K562 (cell line): ENCODE results near the gene ATCAY. TPM values are rescaled to one million over a fixed set of nuclear protein-coding genes. Genes with fewer than 3 reads are reported as not detected.

ENCODE experiments used
- CREB1 ChIP-seq, 2 experiments: sonication (generic) in 1 of 2; formaldehyde crosslinking in 1 of 2; IDR thresholded peaks; 2 replicates each; pipeline versions ENCODE4 v1.6.1 to v1.8.0; 2012 to 2022; ENCODE audit warnings: inconsistent platforms in 1 of 2, mild to moderate bottlenecking in 1 of 2, missing genetic modification reagents in 1 of 2, moderate library complexity in 1 of 2
- E2F5 ChIP-seq: sonication (generic); formaldehyde crosslinking; IDR thresholded peaks from 2 replicates; pipeline ENCODE4 v1.8.0; 2022; ENCODE audit warnings: mild to moderate bottlenecking, missing genetic modification reagents
- HMGXB4 ChIP-seq: sonication (generic); formaldehyde crosslinking; IDR thresholded peaks from 2 replicates; pipeline ENCODE4 v1.8.1; 2023; ENCODE audit warnings: mild to moderate bottlenecking, missing genetic modification reagents
- ILF3 ChIP-seq: fragments of 450-650 bp; IDR thresholded peaks from 2 replicates; pipeline ENCODE4 v1.6.1; 2018; ENCODE audit warnings: antibody characterized with exemption, mild to moderate bottlenecking, moderate library complexity, borderline replicate concordance
- RBM22 ChIP-seq: fragments of 200-400 bp; formaldehyde crosslinking; IDR thresholded peaks from 2 replicates; pipeline ENCODE4 v1.6.1; 2018; ENCODE audit warnings: low read length, low read depth; ENCODE audit not compliant: poor library complexity, severe bottlenecking
- SMAD1 ChIP-seq: fragments of 150-350 bp; IDR thresholded peaks from 2 replicates; pipeline ENCODE4 v1.6.1; 2014; ENCODE audit warnings: low read length, low read depth; ENCODE audit not compliant: partially characterized antibody
- SOX6 ChIP-seq: fragments of 450-650 bp; IDR thresholded peaks from 2 replicates; pipeline ENCODE4 v1.6.1; 2014; ENCODE audit warnings: mild to moderate bottlenecking
- SUPT5H ChIP-seq: fragments of 450-650 bp; IDR thresholded peaks from 2 replicates; pipeline ENCODE4 v1.6.1; 2016
- TGIF2 ChIP-seq: sonication (generic); formaldehyde crosslinking; IDR thresholded peaks from 2 replicates; pipeline ENCODE4 v1.8.1; 2022; ENCODE audit warnings: mild to moderate bottlenecking, missing genetic modification reagents, moderate library complexity
- THRB ChIP-seq: fragments of 450-650 bp; formaldehyde crosslinking; conservative IDR thresholded peaks from 2 replicates; pipeline ENCODE4 v1.4.0; 2022; ENCODE audit warnings: mild to moderate bottlenecking, missing genetic modification characterization
- ZKSCAN8 ChIP-seq: fragments of 200-800 bp; sonication (Bioruptor generic); IDR thresholded peaks from 2 replicates; pipeline ENCODE4 v1.6.1; 2016; ENCODE audit warnings: missing genetic modification characterization, missing compliant biosample characterization
- ZNF354B ChIP-seq: fragments of 250-450 bp; sonication (Bioruptor Pico); IDR thresholded peaks from 2 replicates; pipeline ENCODE4 v1.4.0; 2020
- ZNF384 ChIP-seq: IDR thresholded peaks from 2 replicates; pipeline ENCODE4 v1.6.1; 2012; ENCODE audit warnings: low read depth, low read length, improper control_type of control experiment
- microRNA counts: library from miRNA; unstranded; fragments of <30 nt; microRNA quantifications from one replicate; lab custom pipeline; 2016
- microRNA-seq: library from miRNA; unstranded; fragments of <30 nt; microRNA quantifications from one replicate; pipeline ENCODE4, GENCODE V29; 2018; ENCODE audit warnings: borderline microRNAs expressed
- polyA plus RNA-seq, 8 experiments: library from polyadenylated mRNA; depleted of rRNA in 4 of 8; stranded (reverse) in 5 of 8; unstranded in 3 of 8; fragments of >200 nt; fragmentation: Nextera tagmentation in 2 of 8; fragmentation: Illumina TruSeq in 1 of 8; extraction: Ambion mirVana in 2 of 8; extraction: Trizol in 1 of 8; gene quantifications; 2 replicates each; pipeline versions ENCODE4 v1.2.1 to v1.2.3, GENCODE V29; 2011 to 2014; ENCODE audit warnings: inconsistent platforms in 1 of 8, missing spikeins in 1 of 8
- small RNA-seq: library from RNA; depleted of rRNA; stranded (forward); fragments of <200 nt; gene quantifications from one replicate; pipeline ENCODE3, GENCODE V24; 2014
- total RNA-seq, 7 experiments: library from RNA; depleted of rRNA in 6 of 7; stranded (reverse); fragments of >200 nt in 6 of 7; fragmentation: Illumina TruSeq in 2 of 7; extraction: Trizol in 2 of 7; gene quantifications; 2 replicates each; pipeline versions ENCODE4 v1.2.1 to v1.2.3, GENCODE V29; 2011 to 2021; ENCODE audit warnings: low replicate concordance in 1 of 7

ATCAY gene
- total and polyA plus RNA-seq, 9 of the 15 experiments (the other 6 are each of a cell fraction or from before 2014, with no cell fraction given), result not detected

- TF ChIP-seq HMGXB4 (CRISPR knock-in tag) (peak; percentile 65), TGIF2 (no peak), E2F5 (CRISPR knock-in tag) (0 out of 2 replicates have a peak, but pooled peaks have one; percentile 20), ZNF354B (CRISPR knock-in tag) (no peak), SUPT5H (peak; percentile 39), THRB (CRISPR knock-in tag) (peak; percentile 44; the same call in 1 of the 2 replicates), ILF3 (no peak), SOX6 (no peak), ZKSCAN8 (CRISPR knock-in tag) (no peak), SMAD1 (no peak), CREB1 (IDR thresholded peaks at IDR 0.05) (no peak), CREB1 (CRISPR knock-in tag; IDR thresholded peaks at IDR 0.05) (peak; percentile 11; the same call in 1 of the 2 replicates), ZNF384 (no peak), RBM22 (peak; percentile 97)
Observed at GRCh38 chr19:3976495-3977241, 96.2 kb downstream of the ATCAY start (continued).

MicroRNAs within 50 kb of the gene (microRNA counts, 767-probe panel; counts per million panel counts)
- not detected for microRNA hsa-miR-637 (lab: Ali Mortazavi, UCI)

Small RNA genes within 50 kb of the gene (microRNA-seq; reads per million reads assigned to microRNA genes)
- gene MIR637, result not detected

Small RNA genes within 50 kb of the gene (small RNA-seq; reads per million reads assigned to genes)
- not detected for gene RN7SL202P

Other genes starting within 250 kb of the ATCAY start
Only the 7 nearest of the 13 such genes appear.
- gene MRPL54, start 118.0 kb upstream of the ATCAY start, total RNA-seq (2014; rRNA removed), result 120 and 124 TPM in 2 replicates
- gene MRPL54, start 118.0 kb upstream of the ATCAY start, total RNA-seq (2014; rRNA removed; fragmentation: Illumina TruSeq; extraction: Trizol), result 31.5 and 35.9 TPM in 2 replicates
- 93.8 and 97.3 TPM in 2 replicates for gene MRPL54, start 118.0 kb upstream of the ATCAY start, total RNA-seq (2015; rRNA removed; fragmentation: Illumina TruSeq; extraction: Trizol)
- 83.2 and 87.9 TPM in 2 replicates for gene MRPL54, start 118.0 kb upstream of the ATCAY start, total RNA-seq (2021)
- gene MRPL54, start 118.0 kb upstream of the ATCAY start, polyA plus RNA-seq (2011; rRNA removed), result 44.2 and 52.3 TPM in 2 replicates
- 56.9 and 68.4 TPM in 2 replicates for gene MRPL54, start 118.0 kb upstream of the ATCAY start, polyA plus RNA-seq (2014; fragmentation: Illumina TruSeq; extraction: Trizol)
- gene MRPL54, start 118.0 kb upstream of the ATCAY start, polyA plus RNA-seq (2014; fragmentation: Nextera tagmentation; extraction: Ambion mirVana), result 10 to 100 TPM in 1 of 2 experiments, 1 to 10 TPM in 1; 3.5 to 13.6 TPM
- 93.7 and 131 TPM in 2 replicates for gene MRPL54, start 118.0 kb upstream of the ATCAY start, polyA plus RNA-seq (2014; rRNA removed)
- gene RAX2, start 108.5 kb upstream of the ATCAY start, total RNA-seq (2014; rRNA removed), result not detected in 2 replicates
- gene RAX2, start 108.5 kb upstream of the ATCAY start, total RNA-seq (2014; rRNA removed; fragmentation: Illumina TruSeq; extraction: Trizol), result not detected in 2 replicates
- not detected in 2 replicates for gene RAX2, start 108.5 kb upstream of the ATCAY start, total RNA-seq (2015; rRNA removed; fragmentation: Illumina TruSeq; extraction: Trizol)
- not detected in 2 replicates for gene RAX2, start 108.5 kb upstream of the ATCAY start, total RNA-seq (2021)
- not detected in 2 replicates for gene RAX2, start 108.5 kb upstream of the ATCAY start, polyA plus RNA-seq (2011; rRNA removed)
- gene RAX2, start 108.5 kb upstream of the ATCAY start, polyA plus RNA-seq (2014; fragmentation: Illumina TruSeq; extraction: Trizol), result not detected in 2 replicates
- not detected for gene RAX2, start 108.5 kb upstream of the ATCAY start, polyA plus RNA-seq (2014; fragmentation: Nextera tagmentation; extraction: Ambion mirVana)
- gene RAX2, start 108.5 kb upstream of the ATCAY start, polyA plus RNA-seq (2014; rRNA removed), result not detected in 2 replicates
- gene MATK, start 94.3 kb upstream of the ATCAY start, total RNA-seq (2014; rRNA removed), result 41.2 and 57.1 TPM in 2 replicates
- 6.1 and 8.4 TPM in 2 replicates for gene MATK, start 94.3 kb upstream of the ATCAY start, total RNA-seq (2014; rRNA removed; fragmentation: Illumina TruSeq; extraction: Trizol)
- gene MATK, start 94.3 kb upstream of the ATCAY start, total RNA-seq (2015; rRNA removed; fragmentation: Illumina TruSeq; extraction: Trizol), result 21.4 and 23.2 TPM in 2 replicates
- 41.5 and 45.3 TPM in 2 replicates for gene MATK, start 94.3 kb upstream of the ATCAY start, total RNA-seq (2021)
- gene MATK, start 94.3 kb upstream of the ATCAY start, polyA plus RNA-seq (2011; rRNA removed), result 31.1 and 32.8 TPM in 2 replicates
- gene MATK, start 94.3 kb upstream of the ATCAY start, polyA plus RNA-seq (2014; fragmentation: Illumina TruSeq; extraction: Trizol), result 10.8 and 15.7 TPM in 2 replicates
- under 1 TPM; 0.08 to 0.71 TPM for gene MATK, start 94.3 kb upstream of the ATCAY start, polyA plus RNA-seq (2014; fragmentation: Nextera tagmentation; extraction: Ambion mirVana)
- 37.5 and 37.9 TPM in 2 replicates for gene MATK, start 94.3 kb upstream of the ATCAY start, polyA plus RNA-seq (2014; rRNA removed)
- 0.33 and 0.59 TPM in 2 replicates for gene ZFR2, start 11.6 kb upstream of the ATCAY start, total RNA-seq (2014; rRNA removed)
- gene ZFR2, start 11.6 kb upstream of the ATCAY start, total RNA-seq (2014; rRNA removed; fragmentation: Illumina TruSeq; extraction: Trizol), result not detected in 2 replicates
- not detected in 2 replicates for gene ZFR2, start 11.6 kb upstream of the ATCAY start, total RNA-seq (2015; rRNA removed; fragmentation: Illumina TruSeq; extraction: Trizol)
- not detected in 2 replicates for gene ZFR2, start 11.6 kb upstream of the ATCAY start, total RNA-seq (2021)
- gene ZFR2, start 11.6 kb upstream of the ATCAY start, polyA plus RNA-seq (2011; rRNA removed), result 0.03 and 0.04 TPM in 2 replicates
- gene ZFR2, start 11.6 kb upstream of the ATCAY start, polyA plus RNA-seq (2014; fragmentation: Illumina TruSeq; extraction: Trizol), result not detected in 2 replicates
- gene ZFR2, start 11.6 kb upstream of the ATCAY start, polyA plus RNA-seq (2014; fragmentation: Nextera tagmentation; extraction: Ambion mirVana), result under 1 TPM in 1 of 2 experiments, not detected in 1; 0.07 TPM
- gene ZFR2, start 11.6 kb upstream of the ATCAY start, polyA plus RNA-seq (2014; rRNA removed), result not detected in 2 replicates
- not detected in 2 replicates for gene NMRK2, start 52.4 kb downstream of the ATCAY start, total RNA-seq (2014; rRNA removed)
- gene NMRK2, start 52.4 kb downstream of the ATCAY start, total RNA-seq (2014; rRNA removed; fragmentation: Illumina TruSeq; extraction: Trizol), result not detected in 2 replicates
- gene NMRK2, start 52.4 kb downstream of the ATCAY start, total RNA-seq (2015; rRNA removed; fragmentation: Illumina TruSeq; extraction: Trizol), result not detected in 2 replicates
- gene NMRK2, start 52.4 kb downstream of the ATCAY start, total RNA-seq (2021), result not detected in 2 replicates
- gene NMRK2, start 52.4 kb downstream of the ATCAY start, polyA plus RNA-seq (2011; rRNA removed), result not detected in 2 replicates
- not detected in 2 replicates for gene NMRK2, start 52.4 kb downstream of the ATCAY start, polyA plus RNA-seq (2014; fragmentation: Illumina TruSeq; extraction: Trizol)
- not detected for gene NMRK2, start 52.4 kb downstream of the ATCAY start, polyA plus RNA-seq (2014; fragmentation: Nextera tagmentation; extraction: Ambion mirVana)
- not detected in 2 replicates for gene NMRK2, start 52.4 kb downstream of the ATCAY start, polyA plus RNA-seq (2014; rRNA removed)
- 60.1 and 62.7 TPM in 2 replicates for gene DAPK3, start 90.4 kb downstream of the ATCAY start, total RNA-seq (2014; rRNA removed)
- 4.4 and 9.2 TPM in 2 replicates for gene DAPK3, start 90.4 kb downstream of the ATCAY start, total RNA-seq (2014; rRNA removed; fragmentation: Illumina TruSeq; extraction: Trizol)
- gene DAPK3, start 90.4 kb downstream of the ATCAY start, total RNA-seq (2015; rRNA removed; fragmentation: Illumina TruSeq; extraction: Trizol), result 25.0 and 26.2 TPM in 2 replicates
- 39.2 and 54.1 TPM in 2 replicates for gene DAPK3, start 90.4 kb downstream of the ATCAY start, total RNA-seq (2021)
- 24.0 and 29.4 TPM in 2 replicates for gene DAPK3, start 90.4 kb downstream of the ATCAY start, polyA plus RNA-seq (2011; rRNA removed)
- 29.4 and 45.3 TPM in 2 replicates for gene DAPK3, start 90.4 kb downstream of the ATCAY start, polyA plus RNA-seq (2014; fragmentation: Illumina TruSeq; extraction: Trizol)
- gene DAPK3, start 90.4 kb downstream of the ATCAY start, polyA plus RNA-seq (2014; fragmentation: Nextera tagmentation; extraction: Ambion mirVana), result under 1 TPM; 0.14 to 0.21 TPM
- gene DAPK3, start 90.4 kb downstream of the ATCAY start, polyA plus RNA-seq (2014; rRNA removed), result 59.6 and 63.4 TPM in 2 replicates
- gene EEF2, start 104.8 kb downstream of the ATCAY start, total RNA-seq (2014; rRNA removed), result 1,752 and 1,953 TPM in 2 replicates
- 1,453 and 1,647 TPM in 2 replicates for gene EEF2, start 104.8 kb downstream of the ATCAY start, total RNA-seq (2014; rRNA removed; fragmentation: Illumina TruSeq; extraction: Trizol)
- gene EEF2, start 104.8 kb downstream of the ATCAY start, total RNA-seq (2015; rRNA removed; fragmentation: Illumina TruSeq; extraction: Trizol), result 1,387 and 1,494 TPM in 2 replicates
- gene EEF2, start 104.8 kb downstream of the ATCAY start, total RNA-seq (2021), result 2,825 and 3,003 TPM in 2 replicates
- 1,026 and 1,305 TPM in 2 replicates for gene EEF2, start 104.8 kb downstream of the ATCAY start, polyA plus RNA-seq (2011; rRNA removed)
- 1,501 and 2,376 TPM in 2 replicates for gene EEF2, start 104.8 kb downstream of the ATCAY start, polyA plus RNA-seq (2014; fragmentation: Illumina TruSeq; extraction: Trizol)
- 100 to 1,000 TPM; 372 to 422 TPM for gene EEF2, start 104.8 kb downstream of the ATCAY start, polyA plus RNA-seq (2014; fragmentation: Nextera tagmentation; extraction: Ambion mirVana)
- gene EEF2, start 104.8 kb downstream of the ATCAY start, polyA plus RNA-seq (2014; rRNA removed), result 1,067 and 1,158 TPM in 2 replicates